ENCODE data around the gene LYRM4. TPM values are rescaled to one million over a fixed set of nuclear protein-coding genes. Genes with fewer than 3 reads are reported as not detected.

LYRM4 gene
- 29.5 to 33.5 TPM (median 30.2 TPM) in 5 replicates for total RNA-seq (2022; extraction: Qiagen RNA extraction; ENCODE audit: low read depth)

DNA sequence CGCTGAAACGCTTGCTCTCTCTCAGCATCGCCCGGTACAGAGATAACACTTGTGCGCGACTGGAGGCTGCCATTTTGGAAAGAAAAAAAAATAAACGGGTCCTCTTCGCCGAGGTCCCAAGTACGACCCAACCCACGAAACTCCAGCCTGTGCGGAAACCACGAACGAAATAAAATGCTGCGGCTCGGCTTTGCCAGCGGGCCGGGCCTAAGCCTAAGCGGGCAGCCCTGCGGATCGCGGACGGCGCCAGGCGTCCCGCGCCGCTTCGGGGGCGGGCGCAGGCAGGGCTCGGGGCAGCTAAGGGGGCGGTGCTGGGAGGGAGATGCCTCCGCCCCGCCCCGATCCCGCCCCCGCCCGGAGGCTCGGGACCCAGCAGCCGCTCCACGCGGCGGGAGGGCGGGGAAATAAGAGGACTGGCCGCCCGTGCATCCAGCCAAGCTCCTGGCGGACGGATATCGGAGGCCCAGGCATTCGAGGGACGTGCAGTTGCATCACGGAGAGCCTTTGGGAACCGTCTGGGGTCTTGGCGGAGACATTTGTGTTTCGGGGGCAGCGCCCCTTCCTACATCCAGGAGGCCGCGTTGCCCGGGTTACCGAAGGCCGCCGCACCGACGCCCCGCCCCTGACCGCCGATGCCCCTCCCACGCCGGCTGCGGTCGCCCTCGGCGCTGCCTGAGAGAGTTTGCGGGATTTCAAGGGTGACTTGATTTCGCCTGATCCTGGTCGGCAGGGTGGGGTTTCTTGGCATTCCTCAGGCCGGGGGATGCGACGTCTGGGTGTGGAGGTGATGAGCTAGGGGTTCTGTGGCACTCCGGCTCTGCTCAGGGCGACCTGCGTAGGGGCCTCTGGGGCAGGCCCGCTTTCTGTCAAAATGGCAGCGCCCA, at the start of gene LYRM4, which contains the start of gene FARS2:
LYRM4 (minus strand) TSS at position 290 of the 884 bp plus-strand sequence; CDS start at position 73, 217 bp downstream.
FARS2 (plus strand) TSS at position 853 of the 884 bp plus-strand sequence.

DNA sequence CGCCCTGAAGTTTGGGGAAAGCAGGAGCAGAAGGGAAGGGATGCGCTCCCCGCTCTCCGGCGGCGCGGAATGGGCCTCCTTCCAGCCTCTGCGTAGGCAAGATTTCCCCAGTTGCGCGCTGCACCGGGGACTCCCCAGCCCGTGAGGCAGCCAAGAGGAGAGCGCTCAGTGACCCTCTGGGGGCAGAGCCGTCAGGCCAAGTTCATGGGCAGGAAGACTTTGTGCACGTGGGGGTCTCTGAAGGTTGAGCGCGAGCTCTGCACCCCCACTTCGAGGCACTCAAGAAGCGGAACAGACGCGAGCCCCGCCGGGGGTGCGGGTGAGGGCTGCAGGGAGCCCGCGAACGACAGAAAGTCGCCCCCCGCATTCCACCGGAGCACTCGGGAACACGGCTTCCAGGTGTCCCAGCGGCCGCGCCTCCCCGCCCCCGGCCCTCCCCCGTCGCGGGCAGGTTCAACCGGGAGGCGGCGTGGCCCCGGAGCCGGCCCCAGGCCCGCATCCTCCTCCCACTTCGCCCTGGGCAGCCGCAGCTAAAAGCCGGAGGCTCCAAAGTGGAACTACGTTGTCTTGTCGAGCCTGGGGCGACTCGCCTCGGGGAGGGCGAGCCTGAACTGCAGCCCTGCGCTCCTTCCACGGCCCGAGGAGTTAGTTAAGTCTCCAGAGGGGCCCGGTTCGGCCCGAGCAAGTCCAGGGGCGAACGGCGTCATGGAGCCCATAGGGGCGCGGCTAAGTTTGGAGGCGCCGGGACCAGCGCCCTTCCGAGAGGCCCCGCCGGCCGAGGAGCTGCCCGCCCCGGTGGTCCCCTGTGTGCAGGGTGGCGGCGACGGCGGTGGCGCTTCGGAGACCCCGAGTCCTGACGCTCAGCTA, 175.7 kb downstream of the LYRM4 start, which contains the start of gene PPP1R3G:
PPP1R3G (plus strand) TSS at position 561 of the 867 bp plus-strand sequence; CDS start at position 706, 145 bp downstream.

Other genes starting within 250 kb of the LYRM4 start
- gene PPP1R3G, start 175.6 kb downstream of the LYRM4 start, total RNA-seq (2022; extraction: Qiagen RNA extraction; ENCODE audit: low read depth): 1.2 to 2.2 TPM (median 1.6 TPM) in 5 replicates
- 9.8 to 11.6 TPM (median 10.2 TPM) in 5 replicates for gene FARS2, start 563 bp upstream of the LYRM4 start, total RNA-seq (2022; extraction: Qiagen RNA extraction; ENCODE audit: low read depth)